SK-N-MC (cell line): ENCODE data around the gene S100A12.

Source experiments
- DNase-seq: peaks from one replicate; pipeline ENCODE4 v3.0.0-alpha.2; 2011; ENCODE audit warnings: low read depth, low spot score
- H3K27ac ChIP-seq: fragments of 200-600 bp; sonication (generic); 2 replicates; pipeline ENCODE4 v1.5.1; 2016; ENCODE audit warnings: mixed run types
- H3K36me3 ChIP-seq: fragments of 200-600 bp; sonication (generic); 2 replicates; pipeline ENCODE4 v1.6.1; 2017; ENCODE audit warnings: antibody characterized with exemption, low read length, mixed read lengths; ENCODE audit not compliant: insufficient read depth
- H3K4me3 ChIP-seq: fragments of 200-600 bp; sonication (generic); 2 replicates; pipeline ENCODE4 v1.5.1; 2016
- H3K9ac ChIP-seq: fragments of 200-600 bp; sonication (generic); 2 replicates; pipeline ENCODE4 v1.8.0; 2017; ENCODE audit warnings: mixed run types, mixed read lengths; ENCODE audit not compliant: insufficient read length
- H3K9me3 ChIP-seq: fragments of 200-600 bp; sonication (generic); 2 replicates; pipeline ENCODE4 v1.6.1; 2017; ENCODE audit warnings: low read depth, mild to moderate bottlenecking, antibody characterized with exemption, low read length, moderate library complexity, mixed read lengths
- EZH2 ChIP-seq: fragments of 200-600 bp; sonication (generic); IDR thresholded peaks from one replicate; pipeline ENCODE4 v1.6.1; 2017; ENCODE audit warnings: antibody characterized with exemption
- FOXP2 ChIP-seq: optimal IDR thresholded peaks from 2 replicates; pipeline ENCODE3; 2011; ENCODE audit warnings: mild to moderate bottlenecking, moderate library complexity; ENCODE audit not compliant: insufficient read depth; ENCODE audit errors: extremely low read length, control extremely low read depth
- POLR2AphosphoS5 ChIP-seq: IDR thresholded peaks from 2 replicates; pipeline ENCODE4 v1.6.1; 2012; ENCODE audit warnings: mild to moderate bottlenecking, low read depth, low read length, borderline replicate concordance

Gene S100A12

DNA sequence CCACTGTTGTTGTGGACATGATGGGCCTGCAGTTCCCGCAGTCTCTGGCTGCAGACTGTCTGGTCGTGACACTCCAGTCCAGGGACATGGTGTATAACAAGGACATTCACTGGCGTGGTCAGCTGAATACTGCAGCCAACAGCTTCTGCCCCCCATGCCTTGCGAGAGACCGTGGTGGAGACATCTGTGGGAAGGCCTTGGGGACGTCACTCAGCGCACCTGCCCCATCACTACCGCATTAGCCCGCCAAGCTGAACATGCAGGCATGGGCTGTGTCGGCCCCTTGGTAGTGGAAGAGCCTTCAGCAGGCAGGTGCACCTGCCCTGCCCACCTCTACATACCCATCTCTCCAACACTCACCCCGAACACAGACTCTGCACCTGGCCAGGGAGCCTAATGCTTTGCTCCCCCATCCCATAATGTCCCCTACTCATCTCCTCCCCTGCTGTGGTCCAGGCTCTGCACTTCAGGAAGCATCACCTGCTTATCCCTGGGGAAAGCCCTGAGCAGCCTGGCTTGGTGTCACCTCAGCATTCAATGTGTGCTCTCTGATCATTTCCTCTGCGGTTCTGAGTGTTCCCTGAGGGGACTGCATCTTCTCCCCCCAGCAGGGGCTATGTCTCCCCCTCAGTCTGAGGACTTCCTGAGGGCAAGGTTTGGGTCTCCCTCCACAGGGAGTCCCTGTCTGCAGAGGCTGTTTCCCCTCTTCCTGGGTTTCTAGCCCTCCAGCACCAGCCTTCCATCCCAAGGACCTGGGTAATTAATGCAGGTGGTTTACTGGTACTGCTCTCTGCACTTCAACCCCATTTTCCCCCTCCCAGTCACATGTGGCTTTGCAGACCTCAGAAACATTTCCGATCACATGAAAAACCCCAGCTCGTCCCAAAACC lies 30.0 kb downstream of the S100A12 start:
- no peak for DNase-seq
- Histone ChIP-seq H3K4me3 (no peak overlapping the region), H3K27ac (no peak overlapping the region), H3K9me3 (no peaks in the 10 kb centered on the region), H3K9ac (no peak overlapping the region), H3K36me3 (no peaks in the 10 kb centered on the region)
- TF ChIP-seq POLR2AphosphoS5: no peak
- TF ChIP-seq FOXP2: no peak
- no peak for TF ChIP-seq EZH2

- TF ChIP-seq FOXP2 (no peak), POLR2AphosphoS5 (no peak), EZH2 (no peak)
- H3K9ac ChIP-seq: no peak overlapping the region
- no peak overlapping the region for H3K27ac ChIP-seq
- H3K4me3 ChIP-seq: no peak overlapping the region
- H3K36me3 ChIP-seq: no peaks in the 10 kb centered on the region
- no peaks in the 10 kb centered on the region for H3K9me3 ChIP-seq
- no peak for DNase-seq
These were observed 30.7 kb downstream of the S100A12 start for GRCh38 chr1:153344718-153345025.

GRCh38 chr1:153343811-153344717 lies 31.4 kb downstream of the S100A12 start:
- no peaks in the 10 kb centered on the region for H3K9me3 ChIP-seq
- TF ChIP-seq EZH2 (no peak), FOXP2 (no peak), POLR2AphosphoS5 (no peak)
- no peak overlapping the region for H3K4me3 ChIP-seq
- H3K27ac ChIP-seq: no peak overlapping the region
- H3K9ac ChIP-seq: no peak overlapping the region
- DNase-seq: no peak
- no peaks in the 10 kb centered on the region for H3K36me3 ChIP-seq

DNA sequence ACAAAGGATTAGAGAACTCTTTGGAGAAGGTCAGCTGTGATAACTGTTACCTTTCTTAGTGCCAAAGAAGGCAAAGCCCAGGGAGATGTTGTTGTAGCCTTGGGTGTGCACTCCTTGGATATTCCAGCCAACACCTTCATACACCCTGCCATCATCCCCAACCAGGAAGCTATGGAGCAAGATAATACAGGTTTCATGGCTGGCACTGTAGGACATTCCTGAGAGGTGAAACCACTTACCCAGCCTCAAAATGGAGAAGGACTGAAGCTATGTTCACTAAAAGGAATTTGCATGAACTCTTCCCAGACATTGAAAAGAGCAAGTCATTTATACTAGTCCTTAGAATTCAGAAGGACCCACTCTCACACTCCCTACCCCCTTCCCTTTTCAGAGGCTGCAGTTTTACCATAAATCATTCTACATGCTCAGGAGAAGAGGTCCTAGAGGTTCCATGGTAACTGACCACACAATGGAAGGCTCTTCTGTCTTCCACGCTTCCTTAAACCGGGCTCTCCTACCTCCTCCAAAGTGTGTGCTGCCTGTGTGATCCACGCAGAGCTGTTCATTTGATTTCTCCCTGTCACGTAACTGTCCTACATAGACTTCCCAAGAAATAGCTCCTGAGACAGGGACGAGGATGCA lies 32.3 kb downstream of the S100A12 start:
- Histone ChIP-seq H3K4me3 (no peak overlapping the region), H3K9me3 (no peaks in the 10 kb centered on the region), H3K9ac (no peak overlapping the region), H3K27ac (no peak overlapping the region), H3K36me3 (no peaks in the 10 kb centered on the region)
- no peak for DNase-seq
- TF ChIP-seq POLR2AphosphoS5: no peak
- TF ChIP-seq FOXP2: no peak
- TF ChIP-seq EZH2: no peak

- H3K9me3 ChIP-seq: no peaks in the 10 kb centered on the region
- no peak overlapping the region for H3K27ac ChIP-seq
- no peak overlapping the region for H3K9ac ChIP-seq
- no peaks in the 10 kb centered on the region for H3K36me3 ChIP-seq
- H3K4me3 ChIP-seq: no peak overlapping the region
- TF ChIP-seq FOXP2: no peak
- DNase-seq: no peak
These were observed 33.2 kb downstream of the S100A12 start for GRCh38 chr1:153342178-153342577.

DNA sequence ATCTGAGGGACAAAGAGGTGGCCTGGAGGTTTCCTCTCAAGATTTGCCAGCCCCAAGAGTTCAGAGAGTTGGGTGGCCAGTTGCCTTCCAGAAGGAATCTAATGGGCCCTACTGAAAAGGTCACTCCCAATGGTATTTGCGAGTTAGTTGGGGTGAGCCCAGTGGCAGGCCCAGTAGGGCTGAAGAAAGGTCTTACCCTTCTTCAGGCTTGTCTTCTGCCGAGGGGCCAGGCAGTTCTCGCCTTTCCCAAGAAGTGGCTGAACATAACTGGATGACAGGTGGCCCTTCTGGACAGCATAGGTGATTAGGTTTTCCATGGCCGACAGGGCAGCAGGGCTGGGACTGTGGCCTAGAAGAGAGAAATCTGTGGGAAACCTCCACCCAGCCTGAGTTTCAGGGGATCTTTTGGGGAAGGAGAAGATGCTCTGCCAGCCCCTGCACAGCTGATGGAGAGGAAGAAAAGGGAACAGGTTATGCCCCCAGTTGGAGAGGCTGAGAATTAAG lies 33.9 kb downstream of the S100A12 start:
- no peak overlapping the region for H3K27ac ChIP-seq
- no peaks in the 10 kb centered on the region for H3K9me3 ChIP-seq

GRCh38 chr1:153340356-153340755 lies 35.1 kb downstream of the S100A12 start:
- DNase-seq: no peak
- H3K36me3 ChIP-seq: no peaks in the 10 kb centered on the region
- H3K27ac ChIP-seq: no peak overlapping the region
- no peak for TF ChIP-seq EZH2
- no peak for TF ChIP-seq POLR2AphosphoS5
- TF ChIP-seq FOXP2: no peak
- H3K9ac ChIP-seq: no peak overlapping the region
- H3K4me3 ChIP-seq: no peak overlapping the region
- no peaks in the 10 kb centered on the region for H3K9me3 ChIP-seq

More for the DNA sequence above, 33.9 kb downstream of the S100A12 start:
- Histone ChIP-seq H3K9ac (no peak overlapping the region), H3K4me3 (no peak overlapping the region), H3K36me3 (no peaks in the 10 kb centered on the region)
- DNase-seq: no peak
- TF ChIP-seq FOXP2: no peak
- TF ChIP-seq POLR2AphosphoS5: no peak
- TF ChIP-seq EZH2: no peak

DNA sequence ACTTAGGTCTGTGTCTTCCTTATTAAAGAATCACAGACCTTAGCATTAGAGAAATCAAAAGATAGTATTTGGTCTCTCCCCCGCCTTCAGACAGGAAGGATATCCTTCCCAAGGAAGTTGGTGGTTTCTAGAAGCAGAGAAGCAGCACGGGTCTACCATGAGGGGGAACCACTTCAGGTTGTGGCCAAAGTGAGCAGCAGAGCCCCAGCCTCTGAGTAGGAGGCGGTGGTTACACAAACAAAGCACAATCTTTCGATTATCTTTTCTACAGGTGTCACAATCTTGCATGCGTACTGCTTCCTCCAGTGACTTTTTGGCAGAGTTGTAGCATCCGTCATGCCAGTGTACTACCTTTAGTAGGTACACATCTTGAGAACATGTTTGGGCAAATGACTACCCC lies 35.6 kb downstream of the S100A12 start:
- DNase-seq: no peak
- H3K27ac ChIP-seq: no peak overlapping the region
- TF ChIP-seq EZH2 (no peak), FOXP2 (no peak), POLR2AphosphoS5 (no peak)

More for the DNA sequence above, 35.6 kb downstream of the S100A12 start:
- H3K9me3 ChIP-seq: no peaks in the 10 kb centered on the region
- H3K36me3 ChIP-seq: no peaks in the 10 kb centered on the region
- no peak overlapping the region for H3K9ac ChIP-seq
- no peak overlapping the region for H3K4me3 ChIP-seq
